Colonic mucosa (tissue), 4 donors: ENCODE measurements around the gene ZNF230. TPM values are rescaled to one million over a fixed set of nuclear protein-coding genes. Genes with fewer than 3 reads are reported as not detected.

Source experiments
- DNase-seq: peaks from one replicate; pipeline ENCODE4 v3.0.0-alpha.2; 2020
- H3K27ac ChIP-seq: fragments of 200-600 bp; one replicate; pipeline ENCODE4 v1.8.0; 2021
- H3K27me3 ChIP-seq: fragments of 200-600 bp; one replicate; pipeline ENCODE4 v1.8.0; 2021
- H3K36me3 ChIP-seq: fragments of 200-600 bp; one replicate; pipeline ENCODE4 v1.8.0; 2021
- H3K4me1 ChIP-seq: fragments of 200-600 bp; one replicate; pipeline ENCODE4 v1.8.0; 2021; ENCODE audit warnings: mild to moderate bottlenecking
- H3K4me3 ChIP-seq: fragments of 200-600 bp; one replicate; pipeline ENCODE4 v1.8.0; 2021
- H3K9ac ChIP-seq, 2 donors: one replicate each; pipeline ENCODE4 v1.7.0; 2013; ENCODE audit warnings: control low read depth in 2 of 2, low read depth in 2 of 2, low read length in 2 of 2
- H3K9me3 ChIP-seq: fragments of 200-600 bp; one replicate; pipeline ENCODE4 v1.8.0; 2021
- intact Hi-C: fragments of 100-400 bp; cut with DNase I; formaldehyde crosslinking; loops from one replicate; pipeline ENCODE4 v1.14.1; 2022
- total RNA-seq, 2 donors: library from RNA; stranded (reverse); fragmentation: NEBNext Ultra II Directional in 1 of 2; extraction: Animal tissue kit (Norgen Biotek cat#: 25700) in 1 of 2; gene quantifications; one replicate each; pipeline ENCODE4 v1.2.1, GENCODE V29; 2021
- TF ChIP-seq, protein P1 (sequence below): fragments of 200-600 bp; IDR thresholded peaks from one replicate; pipeline ENCODE4 v1.8.0; 2022; ENCODE audit warnings: antibody characterized with exemption, mild to moderate bottlenecking
- donor health status: healthy.
- donor health status: DM: no; HTN: no; CAD: no.
- donor health status: DM: no; HTN: no; CAD: no.

The ZNF230 gene
- total RNA-seq = 1 to 10 TPM; 2.3 to 2.9 TPM

DNA sequence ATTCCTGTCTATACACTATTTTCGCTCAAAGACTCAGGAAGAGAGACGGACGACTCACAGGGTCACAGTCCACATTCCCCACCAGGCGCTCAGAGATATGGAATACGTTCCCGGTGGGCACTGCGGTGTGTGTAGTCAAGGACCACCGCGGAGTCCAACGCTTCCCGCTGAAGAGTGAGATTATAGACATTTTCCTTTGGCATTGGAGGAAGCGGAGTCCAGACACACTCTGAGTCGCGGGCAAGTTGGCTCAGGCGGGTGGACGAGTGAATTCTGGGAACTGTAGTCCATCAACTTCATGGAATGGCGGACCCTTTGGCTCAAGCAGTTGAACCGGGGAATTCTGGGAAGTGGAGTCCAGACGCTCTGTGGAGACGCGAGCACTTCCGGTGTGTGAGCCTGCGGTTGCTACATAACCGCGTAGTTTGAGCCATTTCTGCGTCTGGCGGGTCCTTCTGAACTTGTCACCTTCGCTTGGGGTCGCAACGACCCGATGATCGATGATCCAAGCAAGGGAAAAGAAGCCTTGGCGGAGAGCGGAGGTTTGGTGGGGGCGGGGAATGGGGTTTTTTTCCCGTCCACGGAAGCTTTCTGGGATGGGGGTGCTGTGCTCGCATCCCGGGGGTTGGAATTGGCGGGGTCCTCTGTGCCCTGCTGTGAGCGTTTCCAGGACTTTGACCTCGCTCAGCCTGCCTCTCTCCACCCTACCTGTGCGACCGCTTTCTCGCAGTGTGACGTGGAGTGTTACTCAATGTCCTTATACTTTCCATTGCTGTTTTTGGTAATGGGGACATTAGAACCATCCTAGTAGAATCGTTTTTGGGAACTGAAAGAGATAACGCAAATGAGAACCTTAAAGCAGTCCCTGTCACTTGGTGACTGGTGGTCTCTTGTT is at the start of gene ZNF230:
ZNF230 (plus strand) TSS at position 392 of the 895 bp plus-strand sequence. CDS start 4,122 bp downstream, outside the sequence.
- H3K9me3 ChIP-seq = no peaks in the 10 kb centered on the region
- peak; percentile 95 for DNase-seq
- intact Hi-C loops = no loop called here
- peak within 1 kb of the TSS; percentile 67 to 83 for H3K9ac ChIP-seq
- no peaks in the 10 kb centered on the region for H3K36me3 ChIP-seq
- TF ChIP-seq, protein P1, sequence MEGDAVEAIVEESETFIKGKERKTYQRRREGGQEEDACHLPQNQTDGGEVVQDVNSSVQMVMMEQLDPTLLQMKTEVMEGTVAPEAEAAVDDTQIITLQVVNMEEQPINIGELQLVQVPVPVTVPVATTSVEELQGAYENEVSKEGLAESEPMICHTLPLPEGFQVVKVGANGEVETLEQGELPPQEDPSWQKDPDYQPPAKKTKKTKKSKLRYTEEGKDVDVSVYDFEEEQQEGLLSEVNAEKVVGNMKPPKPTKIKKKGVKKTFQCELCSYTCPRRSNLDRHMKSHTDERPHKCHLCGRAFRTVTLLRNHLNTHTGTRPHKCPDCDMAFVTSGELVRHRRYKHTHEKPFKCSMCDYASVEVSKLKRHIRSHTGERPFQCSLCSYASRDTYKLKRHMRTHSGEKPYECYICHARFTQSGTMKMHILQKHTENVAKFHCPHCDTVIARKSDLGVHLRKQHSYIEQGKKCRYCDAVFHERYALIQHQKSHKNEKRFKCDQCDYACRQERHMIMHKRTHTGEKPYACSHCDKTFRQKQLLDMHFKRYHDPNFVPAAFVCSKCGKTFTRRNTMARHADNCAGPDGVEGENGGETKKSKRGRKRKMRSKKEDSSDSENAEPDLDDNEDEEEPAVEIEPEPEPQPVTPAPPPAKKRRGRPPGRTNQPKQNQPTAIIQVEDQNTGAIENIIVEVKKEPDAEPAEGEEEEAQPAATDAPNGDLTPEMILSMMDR = no peak
- peak within 1 kb of the TSS; percentile 84 for H3K4me3 ChIP-seq
- no peaks in the 10 kb centered on the region for H3K4me1 ChIP-seq
- no peaks in the 10 kb centered on the region for H3K27me3 ChIP-seq
- peak within 1 kb of the TSS; percentile 56 for H3K27ac ChIP-seq

DNA sequence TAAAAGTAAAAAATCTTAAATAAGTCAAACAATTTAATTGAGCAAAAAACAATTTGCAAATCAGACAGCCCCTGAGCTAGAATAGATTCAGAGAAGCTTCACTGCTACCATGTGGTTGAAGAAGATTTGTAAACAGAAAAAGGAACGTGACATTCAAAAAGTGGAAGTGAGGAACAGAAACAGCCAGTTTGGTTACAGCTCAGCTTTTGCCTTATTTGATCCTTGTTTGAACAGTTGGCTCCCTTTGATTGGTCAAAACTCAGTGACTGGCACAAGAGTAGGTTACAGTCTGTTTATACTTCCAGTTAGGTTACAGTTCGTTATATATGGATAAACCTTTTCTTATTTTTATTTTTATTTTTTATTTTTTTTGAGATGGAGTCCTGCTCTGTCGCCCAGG is 45.9 kb upstream of the ZNF230 start:
- Histone ChIP-seq H3K27me3 (no peaks in the 10 kb centered on the region), H3K9me3 (no peaks in the 10 kb centered on the region), H3K27ac (no peak overlapping the region), H3K4me3 (no peak overlapping the region), H3K9ac (no peak overlapping the region), H3K36me3 (no peaks in the 10 kb centered on the region), H3K4me1 (no peaks in the 10 kb centered on the region)
- intact Hi-C loops = no loop called here
- DNase-seq = no peak
- TF ChIP-seq, protein P1 = no peak

DNA sequence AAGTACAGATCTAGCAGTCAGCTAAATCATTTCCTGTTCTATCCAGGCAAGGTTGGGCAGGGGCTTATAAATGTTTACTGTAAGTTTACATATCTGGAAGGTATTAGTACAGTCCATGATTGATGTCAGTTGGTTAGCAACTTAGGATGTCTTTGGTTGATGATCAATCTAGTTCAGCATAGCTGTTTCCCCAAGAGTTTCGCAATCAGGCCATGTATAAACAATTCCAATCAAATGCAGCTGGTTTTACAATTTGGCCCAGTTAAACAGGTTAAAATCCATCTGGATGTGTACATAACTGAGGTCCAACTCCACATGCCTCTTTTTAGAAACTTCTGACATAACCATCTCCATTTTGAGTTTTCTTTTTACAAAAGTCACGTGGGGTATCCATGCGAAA is 44.9 kb upstream of the ZNF230 start:
- no peaks in the 10 kb centered on the region for H3K4me1 ChIP-seq
- no peak overlapping the region for H3K4me3 ChIP-seq
- intact Hi-C loops = no loop called here
- H3K9me3 ChIP-seq = no peaks in the 10 kb centered on the region
- TF ChIP-seq, protein P1 = no peak
- H3K27me3 ChIP-seq = no peaks in the 10 kb centered on the region
- no peak for DNase-seq
- no peak overlapping the region for H3K27ac ChIP-seq
- no peaks in the 10 kb centered on the region for H3K36me3 ChIP-seq
- H3K9ac ChIP-seq = no peak overlapping the region

DNA sequence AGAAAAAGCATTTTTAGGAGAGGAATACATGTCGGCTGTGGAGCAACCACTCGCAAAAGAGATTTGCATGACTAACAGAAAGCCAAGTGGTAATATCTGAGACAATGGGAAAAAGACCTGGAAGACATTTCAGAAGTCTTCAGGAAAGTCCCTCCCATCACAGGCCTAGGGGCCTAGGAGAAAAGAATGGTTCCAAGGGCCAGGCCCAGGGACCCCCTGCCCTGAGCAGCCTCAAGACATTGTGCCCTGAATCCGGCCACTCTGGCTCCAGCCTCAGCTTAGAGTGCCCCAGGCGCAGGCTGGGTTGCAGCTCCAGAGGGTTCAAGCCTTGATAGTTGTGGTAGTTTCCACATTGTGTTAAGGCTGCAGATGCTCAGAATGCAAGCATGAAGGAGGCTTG is 42.3 kb upstream of the ZNF230 start:
- no peaks in the 10 kb centered on the region for H3K4me1 ChIP-seq
- no peak overlapping the region for H3K9ac ChIP-seq
- no peak overlapping the region for H3K27ac ChIP-seq
- no peaks in the 10 kb centered on the region for H3K36me3 ChIP-seq
- no peaks in the 10 kb centered on the region for H3K9me3 ChIP-seq
- TF ChIP-seq, protein P1 = no peak
- DNase-seq = no peak
- no peak overlapping the region for H3K4me3 ChIP-seq
- no peaks in the 10 kb centered on the region for H3K27me3 ChIP-seq
- intact Hi-C loops = no loop called here

DNA sequence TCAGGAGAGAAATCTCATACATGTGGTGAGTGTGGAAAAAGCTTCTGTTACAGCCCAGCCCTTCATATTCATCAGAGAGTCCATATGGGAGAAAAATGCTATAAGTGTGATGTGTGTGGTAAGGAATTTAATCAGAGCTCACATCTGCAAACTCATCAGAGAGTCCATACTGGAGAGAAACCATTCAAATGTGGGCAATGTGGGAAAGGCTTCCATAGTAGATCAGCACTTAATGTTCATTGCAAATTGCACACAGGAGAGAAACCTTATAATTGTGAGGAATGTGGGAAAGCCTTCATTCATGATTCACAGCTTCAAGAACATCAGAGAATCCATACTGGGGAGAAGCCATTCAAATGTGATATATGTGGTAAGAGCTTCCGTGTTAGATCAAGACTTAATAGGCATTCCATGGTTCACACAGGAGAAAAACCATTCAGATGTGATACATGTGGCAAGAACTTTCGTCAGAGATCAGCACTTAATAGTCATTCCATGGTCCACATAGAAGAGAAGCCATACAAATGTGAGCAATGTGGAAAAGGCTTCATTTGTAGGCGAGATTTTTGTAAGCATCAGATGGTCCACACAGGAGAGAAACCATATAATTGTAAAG is 36.6 kb upstream of the ZNF230 start:
- TF ChIP-seq, protein P1 = no peak
- Histone ChIP-seq H3K36me3 (no peaks in the 10 kb centered on the region), H3K4me1 (no peaks in the 10 kb centered on the region), H3K9me3 (peaks cover 4% of the 10 kb centered on the region), H3K4me3 (no peak overlapping the region), H3K27ac (no peak overlapping the region), H3K27me3 (no peaks in the 10 kb centered on the region), H3K9ac (no peak overlapping the region)
- DNase-seq = no peak
- intact Hi-C loops = no loop called here
